GM19455 (cell line): ENCODE results near the gene OSBPL1A.

Source experiments
- ATAC-seq: cut with Tn5 transposase; IDR thresholded peaks from one replicate; pipeline ENCODE4 v1.9.1; 2021; ENCODE audit not compliant: unreplicated experiment

Gene OSBPL1A

DNA sequence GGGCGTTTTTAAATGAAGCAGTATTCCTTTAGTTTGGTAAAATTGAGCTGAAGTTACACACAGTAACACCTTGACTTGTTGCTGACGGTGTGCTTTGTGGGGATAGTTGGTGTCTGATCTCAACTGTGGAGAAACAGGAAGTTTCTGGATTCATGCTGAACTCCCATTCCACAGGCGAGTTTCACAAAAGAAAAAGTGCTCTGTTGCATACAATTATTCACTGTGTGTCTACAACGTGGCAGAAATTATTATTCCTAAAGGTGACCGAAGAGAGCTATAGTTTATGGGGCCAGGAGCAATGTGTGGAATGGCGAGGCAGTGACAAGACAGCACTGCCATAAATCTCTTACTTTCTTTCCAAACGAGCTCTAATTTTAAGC lies 259.2 kb downstream of the OSBPL1A start:
- ATAC-seq: peak; percentile 31

DNA sequence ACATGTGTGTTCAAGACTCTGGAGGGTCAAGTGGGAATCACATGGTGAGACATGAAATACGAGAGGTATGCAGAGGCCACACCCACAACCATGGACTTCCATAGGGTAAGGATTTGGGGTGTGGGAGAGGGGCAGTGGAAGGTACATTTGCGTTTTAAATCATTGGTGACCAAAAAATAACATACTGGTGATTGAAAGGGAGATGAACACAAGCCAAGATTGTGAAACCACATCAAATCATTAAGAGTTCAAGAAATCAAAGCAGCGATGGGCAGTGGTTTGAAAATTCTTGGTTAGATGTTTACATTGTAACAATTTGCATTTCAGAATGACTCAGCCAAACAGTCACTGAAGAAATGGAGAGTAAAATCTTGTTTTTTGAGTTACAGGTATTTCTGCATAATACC lies 260.7 kb downstream of the OSBPL1A start:
- ATAC-seq: no peak

DNA sequence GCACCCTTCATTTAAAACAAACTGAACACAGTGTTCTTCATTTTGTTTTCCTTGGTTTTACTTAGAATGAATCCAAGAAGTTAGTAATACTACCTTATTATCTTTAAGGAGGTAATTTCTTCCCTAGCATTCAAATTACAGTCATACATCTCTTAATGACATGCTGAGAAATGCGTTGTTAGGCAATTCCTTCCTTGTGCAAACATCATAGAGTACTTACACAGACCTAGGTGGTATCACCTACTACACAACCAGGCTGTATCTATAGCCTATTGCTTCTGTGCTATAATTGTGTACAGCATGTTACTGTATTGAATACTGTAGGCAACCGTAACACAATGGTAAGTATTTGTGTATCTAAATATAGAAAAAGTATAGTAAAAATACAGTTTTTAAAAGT lies 267.1 kb downstream of the OSBPL1A start:
- no peak for ATAC-seq

DNA sequence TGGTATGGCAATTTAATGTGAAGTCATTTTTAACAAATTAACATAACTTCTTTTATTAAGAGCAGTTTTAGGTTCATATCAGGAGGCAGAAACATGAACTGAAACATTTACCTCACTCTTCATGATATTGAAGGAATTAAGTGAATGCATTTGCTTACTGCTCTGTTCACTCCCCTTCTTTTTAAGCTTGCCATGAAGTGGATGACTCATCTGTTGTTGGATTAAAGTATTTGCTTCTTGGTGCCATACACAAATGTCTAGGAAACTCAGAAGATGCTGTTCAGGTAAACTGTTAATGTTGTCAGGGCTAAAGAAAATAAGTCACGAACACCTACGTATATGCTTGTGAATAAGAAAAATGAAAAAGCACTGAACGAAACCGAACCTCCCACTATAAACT lies 268.9 kb downstream of the OSBPL1A start:
- no peak for ATAC-seq

DNA sequence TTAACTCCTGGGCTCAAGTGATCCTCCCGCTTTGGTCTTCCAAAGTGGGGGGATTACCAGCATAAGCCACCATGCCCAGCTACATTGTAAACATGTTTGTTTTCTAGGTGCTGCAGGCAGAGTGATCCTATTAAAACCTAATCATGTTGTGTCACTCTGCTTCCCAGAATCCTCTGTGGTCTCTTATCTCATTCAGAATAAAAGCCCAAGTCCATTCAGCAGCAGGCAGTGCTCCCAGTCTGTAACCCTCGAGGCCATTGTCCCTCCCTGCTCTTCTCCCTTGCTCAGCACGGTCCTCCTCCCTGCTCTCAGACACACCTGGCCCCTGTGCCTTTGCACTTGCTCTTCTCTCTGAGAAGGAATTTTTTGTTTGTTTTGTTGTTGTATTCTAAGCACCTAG lies 269.9 kb downstream of the OSBPL1A start:
- no peak for ATAC-seq

DNA sequence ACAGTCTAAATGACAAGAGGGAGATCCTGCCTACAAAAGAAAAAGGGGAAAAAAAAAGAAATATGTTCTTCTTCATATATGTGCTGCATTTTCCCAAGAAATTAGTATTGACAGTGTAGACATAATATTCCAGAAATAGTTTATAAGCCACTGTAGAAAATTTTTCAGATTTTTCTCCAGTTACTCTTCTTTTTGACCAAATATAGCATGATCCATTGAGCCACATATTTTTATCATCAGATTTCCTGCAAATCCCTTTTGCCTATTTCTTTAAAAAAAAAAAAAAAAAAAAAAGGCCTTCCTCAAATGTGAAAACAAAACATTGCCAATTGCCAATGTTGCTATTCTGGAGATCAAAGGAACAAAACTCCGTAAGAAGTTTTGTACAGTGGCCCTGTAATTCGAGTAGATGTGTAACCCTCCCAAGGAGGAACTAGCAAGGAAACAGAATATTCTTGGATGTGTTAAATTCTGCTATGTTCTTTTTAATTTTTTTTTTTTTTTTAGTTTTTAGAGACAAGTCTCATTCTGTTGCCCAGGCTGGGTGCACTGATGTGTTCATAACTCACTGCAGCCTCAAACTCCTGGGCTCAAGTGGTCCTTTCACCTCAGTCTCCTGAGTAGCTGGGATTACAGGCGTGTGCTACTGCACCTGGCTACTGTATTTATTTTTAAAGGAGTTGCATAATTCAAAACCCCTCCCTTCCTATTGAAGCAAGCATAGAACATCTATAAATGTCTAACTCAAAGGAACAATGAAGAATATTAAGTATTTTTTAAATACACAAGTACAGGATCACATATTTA lies 271.3 kb downstream of the OSBPL1A start:
- no peak for ATAC-seq

DNA sequence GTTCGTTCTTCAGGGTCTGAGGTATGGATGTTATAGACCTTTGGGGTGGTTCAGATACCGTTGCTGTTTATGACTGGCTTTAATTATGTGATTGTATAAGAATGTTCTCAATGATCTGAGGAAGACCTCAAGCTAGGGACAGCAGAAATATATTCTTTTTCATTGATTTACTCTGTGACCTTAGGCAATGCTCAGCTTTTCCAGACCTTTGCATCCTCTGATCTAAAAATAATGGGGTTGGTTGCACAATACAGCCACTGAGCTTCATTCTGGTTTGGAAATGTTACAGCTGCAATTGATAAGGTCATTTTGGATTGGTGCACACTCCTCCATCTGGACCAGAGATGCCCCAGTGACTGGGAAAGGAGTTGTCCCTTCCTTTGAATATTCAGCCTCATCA lies 276.0 kb downstream of the OSBPL1A start:
- ATAC-seq: no peak

DNA sequence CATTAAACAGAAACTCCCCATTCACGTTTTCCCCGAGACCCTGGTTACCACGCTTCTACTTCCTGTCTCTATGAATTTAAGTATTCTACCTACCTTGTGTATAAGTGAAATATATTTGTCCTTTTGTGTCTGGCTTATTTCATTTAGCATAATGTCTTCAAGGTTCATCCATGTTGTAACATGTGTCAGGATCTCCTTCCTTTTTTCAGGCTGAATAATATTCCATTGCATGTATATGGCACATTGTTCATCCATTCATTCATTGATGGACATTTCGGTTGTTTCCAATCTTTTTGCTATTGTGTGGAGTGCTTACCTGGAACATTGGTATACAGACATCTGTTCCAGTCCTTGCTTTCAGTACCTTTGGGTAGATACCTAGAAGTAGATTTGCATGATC lies 276.9 kb downstream of the OSBPL1A start:
- ATAC-seq: no peak

DNA sequence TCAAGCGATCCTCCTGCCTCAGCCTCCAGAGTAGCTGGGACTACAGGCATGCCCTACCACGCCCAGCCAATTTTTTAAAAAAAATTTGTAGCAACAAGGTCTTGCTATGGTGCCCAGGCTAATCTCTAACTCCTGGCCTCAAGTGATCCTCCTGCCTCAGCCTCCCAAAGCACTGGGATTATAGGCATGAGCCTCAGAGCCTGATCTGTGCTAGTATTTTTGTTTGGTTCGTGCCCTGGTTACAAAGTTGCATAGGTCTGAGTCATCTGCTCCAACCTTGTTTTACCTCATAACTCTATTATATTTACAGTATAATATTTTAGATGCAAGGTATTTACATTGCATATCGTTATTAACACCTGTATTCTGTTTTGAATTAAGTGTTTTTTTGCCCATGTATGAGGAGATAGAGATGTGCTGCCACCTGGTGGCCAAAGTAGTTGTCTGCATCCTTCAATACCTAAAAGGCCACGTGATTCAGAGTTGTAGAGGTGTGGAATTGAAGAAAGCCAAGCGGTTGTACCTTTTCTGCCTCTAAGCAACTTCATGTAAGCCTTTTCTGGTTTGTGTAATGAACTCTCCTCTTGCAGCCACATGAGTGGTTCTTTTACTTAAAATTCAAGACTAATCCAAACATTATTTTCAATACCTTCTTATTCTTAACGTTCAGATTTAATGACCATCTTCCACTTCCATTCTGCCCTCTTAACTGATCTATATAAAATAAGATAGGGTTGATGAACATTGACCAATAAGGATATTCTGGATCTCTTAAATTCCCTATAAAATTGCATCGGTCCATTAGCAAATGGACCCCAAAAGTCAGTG lies 278.7 kb downstream of the OSBPL1A start:
- peak; percentile 68 for ATAC-seq

DNA sequence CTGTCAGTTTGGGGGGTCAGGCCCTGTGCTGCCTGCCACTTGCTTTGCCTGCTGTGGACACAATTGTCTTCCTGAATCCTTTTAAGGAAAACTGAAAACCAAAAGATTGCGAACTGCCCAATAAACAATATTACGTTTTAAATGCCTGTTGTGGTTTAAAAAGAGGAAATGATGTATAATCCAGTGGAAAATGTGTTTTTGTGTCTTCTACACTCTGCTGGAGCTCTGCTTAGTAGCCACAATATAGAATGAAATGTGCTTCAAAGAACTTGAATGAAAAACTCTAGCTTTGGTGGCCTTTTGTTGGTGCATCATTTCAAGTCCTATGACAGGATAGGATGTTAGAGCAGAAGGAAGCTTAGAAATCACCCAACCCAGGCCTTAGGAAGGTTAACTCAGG lies 282.0 kb downstream of the OSBPL1A start:
- ATAC-seq: no peak

DNA sequence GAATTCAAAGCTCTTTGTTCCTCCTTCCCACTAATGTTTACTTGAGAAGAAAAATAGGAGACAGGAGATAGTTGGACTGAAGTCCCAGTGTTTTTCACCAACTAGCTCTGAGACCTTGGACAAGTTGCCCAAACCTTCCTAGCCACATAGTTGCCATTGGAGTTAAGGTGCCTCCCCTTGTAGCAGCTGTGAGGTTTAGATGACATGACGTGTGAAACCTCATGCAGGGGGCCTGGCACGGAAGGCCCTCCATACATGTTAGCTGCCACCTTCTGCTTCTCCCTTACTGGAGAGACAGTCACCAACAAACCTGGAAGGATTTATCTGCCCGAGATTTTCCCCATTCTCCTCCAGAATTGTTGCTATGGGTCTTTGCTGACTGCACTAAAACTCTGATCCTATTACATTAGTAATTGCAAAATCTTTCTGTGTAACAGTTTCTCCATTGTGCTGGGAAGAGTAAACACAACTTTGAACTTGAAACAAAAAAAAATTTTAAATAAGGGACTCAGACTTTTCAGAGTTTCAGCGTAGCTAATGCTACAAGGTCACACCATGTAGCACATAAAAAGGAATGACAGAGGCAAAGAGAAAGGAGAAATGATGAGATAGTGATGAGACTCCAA lies 282.6 kb downstream of the OSBPL1A start:
- no peak for ATAC-seq

DNA sequence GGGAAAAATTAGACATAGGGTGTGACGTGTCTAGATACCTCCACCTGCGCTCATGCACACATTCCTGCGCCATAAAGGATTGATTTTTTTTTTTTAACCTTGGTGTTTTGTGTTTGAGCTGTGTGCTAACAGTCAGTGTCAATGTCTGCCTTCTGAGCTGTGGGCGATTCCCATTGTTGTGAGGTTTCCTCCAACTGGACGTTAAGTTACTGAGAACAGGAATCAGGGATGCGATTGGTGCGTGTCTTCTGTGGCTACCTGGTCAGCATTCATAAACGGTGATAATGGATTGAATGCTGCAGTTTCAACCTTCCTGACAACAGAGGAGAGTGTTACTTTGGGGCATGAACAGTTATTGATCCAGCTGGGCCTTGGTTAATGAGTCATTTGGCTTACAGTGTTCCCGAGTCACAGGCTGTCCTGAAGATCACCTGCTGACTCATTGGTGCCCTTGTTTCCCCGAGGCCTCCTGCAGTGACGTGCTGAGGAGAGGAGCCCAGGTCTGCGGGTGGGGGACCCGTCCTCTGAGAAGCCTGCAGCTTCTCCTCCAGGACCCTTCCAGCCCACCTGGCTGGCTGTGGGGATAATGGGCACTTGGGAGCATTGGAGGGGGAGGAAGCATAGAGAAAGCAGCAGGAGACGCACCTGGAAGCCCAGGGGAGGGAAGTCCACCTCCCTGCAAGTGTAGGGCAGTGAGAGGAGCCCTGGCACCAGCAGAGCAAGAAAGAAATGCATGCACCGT lies 284.6 kb downstream of the OSBPL1A start:
- no peak for ATAC-seq

DNA sequence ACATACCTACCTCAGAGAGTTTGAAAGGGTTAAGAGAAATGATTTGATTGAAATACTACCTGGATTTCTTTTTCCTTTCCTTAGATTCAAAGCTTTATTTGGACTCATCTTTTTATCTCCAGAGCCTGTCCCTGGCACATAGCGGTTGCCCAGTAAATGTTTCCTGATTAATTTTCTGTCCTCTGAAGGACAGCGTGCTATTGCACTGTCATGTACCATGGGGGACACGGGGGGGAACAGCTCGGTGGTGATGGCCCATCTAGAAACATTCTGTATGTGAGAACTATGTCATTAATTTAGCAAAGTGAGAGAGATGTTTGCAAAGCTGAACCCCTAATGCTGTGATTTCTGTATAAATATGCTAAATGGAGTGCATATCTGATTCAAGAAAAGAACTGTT lies 285.2 kb downstream of the OSBPL1A start:
- no peak for ATAC-seq
